Stimulated activated CD8-positive, alpha-beta memory T cell treated with anti-CD3 and anti-CD28 coated beads, Interleukin-12 subunit alpha, Interleukin-12 subunit beta, amount 100 ng/mL, for 4 hours (primary cell): ENCODE data around the gene ACTL7B.
"Not testable (repeated sequence)": the region's sequence is repeated elsewhere in the genome, so short reads cannot be mapped to it uniquely, and the experiment has no call there.

Source experiments
- DNase-seq: peaks from one replicate; pipeline ENCODE4 v3.0.0-alpha.2; 2020; ENCODE audit warnings: low read depth

Gene ACTL7B

DNA sequence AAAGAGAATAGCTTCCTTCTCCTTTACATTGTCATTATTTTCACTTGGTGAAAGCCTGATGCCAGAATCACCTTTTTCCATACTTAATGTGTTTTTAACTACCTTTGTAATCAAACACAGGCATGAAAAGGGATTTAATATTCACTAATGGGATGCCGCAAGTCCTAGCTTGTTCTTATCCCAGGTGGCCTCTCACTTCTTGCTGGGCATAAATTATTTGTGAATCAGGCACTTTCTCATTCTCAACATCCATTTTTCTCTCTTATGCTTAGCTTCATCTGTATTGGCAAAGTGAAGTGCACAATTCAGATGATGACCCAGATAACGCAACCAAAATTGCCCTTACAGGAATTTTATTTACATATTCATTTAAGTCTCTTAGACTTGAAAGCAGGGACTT, 10.9 kb downstream of the ACTL7B start:
- no peak for DNase-seq

DNA sequence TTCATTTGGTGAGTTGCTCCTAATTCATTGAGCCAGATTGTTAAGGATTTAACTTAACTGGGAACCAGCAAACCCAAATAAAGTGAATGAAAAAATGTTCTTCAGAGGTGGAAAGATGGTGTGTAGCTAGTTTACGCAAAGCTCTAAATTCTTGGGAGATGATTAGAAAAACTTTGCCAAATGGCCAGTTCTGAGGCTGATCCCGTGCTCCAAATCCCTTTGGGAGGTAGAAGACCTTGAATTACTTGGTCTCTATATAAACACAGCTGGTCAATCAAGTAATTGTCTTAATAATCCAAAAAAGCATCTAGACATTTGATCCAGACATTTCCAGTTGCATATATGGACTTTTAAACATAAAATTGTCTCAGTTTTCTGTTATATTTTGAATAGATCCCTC, 11.4 kb downstream of the ACTL7B start:
- no peak for DNase-seq

DNA sequence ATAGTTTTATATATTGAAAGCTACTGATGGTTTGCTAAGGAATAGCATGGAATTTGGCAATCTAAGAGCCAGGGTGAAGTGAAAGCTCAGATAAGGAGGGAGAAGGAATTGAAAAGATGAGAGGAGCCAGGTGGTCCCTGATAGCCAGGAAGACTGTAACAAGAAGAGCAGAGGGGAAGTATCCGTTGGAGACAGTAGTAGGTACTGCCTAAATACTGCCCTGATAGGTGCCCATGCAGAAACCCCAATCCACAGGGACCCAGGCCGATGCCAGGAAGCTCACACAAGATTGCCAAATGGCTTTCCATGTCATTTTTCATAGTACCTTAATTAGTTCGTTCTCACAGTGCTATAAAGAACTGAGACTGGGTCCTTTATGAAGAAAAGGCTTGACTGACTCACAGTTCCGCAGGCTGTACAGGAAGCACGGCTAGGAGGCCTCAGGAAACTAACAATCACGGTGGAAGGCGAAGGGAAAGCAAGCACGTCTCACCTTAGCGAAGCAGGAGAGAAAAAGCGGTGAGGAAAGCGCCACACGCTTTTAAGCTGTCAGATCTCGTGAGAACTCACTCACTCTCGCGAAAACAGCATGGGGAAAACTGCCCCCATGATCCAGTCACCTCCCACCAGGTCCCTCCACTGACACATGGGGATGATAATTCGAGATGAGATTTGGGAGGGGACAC, 13.0 kb downstream of the ACTL7B start:
- DNase-seq = no peak

DNA sequence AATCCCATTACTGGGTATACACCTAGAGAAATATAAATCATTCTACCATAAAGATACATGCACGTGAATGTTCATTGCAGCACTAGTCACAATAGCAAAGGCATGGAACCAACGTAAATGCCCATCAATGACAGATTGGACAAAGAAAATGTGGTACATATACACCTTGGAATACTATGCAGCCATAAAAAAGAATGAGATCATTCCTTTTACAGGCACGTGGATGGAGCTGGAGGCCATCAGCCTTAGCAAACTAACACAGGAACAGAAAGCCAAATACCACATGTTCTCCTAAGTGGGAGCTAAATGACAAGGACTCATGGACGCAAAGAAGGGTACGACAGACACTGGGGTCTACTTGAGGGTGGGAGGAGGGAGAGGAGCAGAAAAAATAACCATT, 16.2 kb downstream of the ACTL7B start:
- DNase-seq = not testable (repeated sequence)

DNA sequence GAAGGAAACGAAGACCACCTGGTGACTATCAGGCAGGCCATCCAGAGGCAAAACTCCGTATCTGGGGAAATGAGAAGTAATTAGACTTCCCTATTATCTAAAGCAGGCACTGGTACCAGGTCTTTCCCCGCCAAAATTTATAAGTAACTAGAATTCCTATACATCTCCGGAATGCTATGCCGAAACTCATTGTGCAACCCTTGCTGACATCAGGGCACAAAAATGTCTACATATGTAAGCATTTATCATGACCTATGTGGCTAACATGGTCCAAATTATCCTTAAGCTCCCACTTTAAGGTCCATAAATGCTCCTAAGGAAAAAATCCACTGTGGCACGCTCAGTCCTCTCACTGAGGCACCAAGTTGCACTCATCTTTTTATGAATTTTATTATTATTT, 17.8 kb downstream of the ACTL7B start:
- DNase-seq = no peak

DNA sequence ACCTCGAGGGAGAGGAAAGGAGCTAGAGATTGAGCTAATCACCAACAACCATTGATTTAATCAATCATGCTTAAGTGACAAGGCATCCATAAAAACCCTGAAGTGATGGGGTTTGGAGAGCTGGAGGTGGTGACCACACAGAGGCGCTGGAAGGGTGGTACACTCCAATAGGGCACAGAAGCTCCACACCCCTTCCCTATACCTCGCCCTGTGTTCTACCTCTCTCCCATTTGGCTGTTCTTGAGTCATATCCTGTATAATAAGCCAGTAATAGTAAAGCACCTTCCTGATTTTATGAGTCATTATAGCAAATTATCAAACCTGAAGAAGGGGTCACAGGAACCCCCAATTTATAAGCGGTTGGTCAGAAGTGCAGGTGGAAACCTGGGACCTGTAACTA, 18.3 kb downstream of the ACTL7B start:
- DNase-seq = no peak

DNA sequence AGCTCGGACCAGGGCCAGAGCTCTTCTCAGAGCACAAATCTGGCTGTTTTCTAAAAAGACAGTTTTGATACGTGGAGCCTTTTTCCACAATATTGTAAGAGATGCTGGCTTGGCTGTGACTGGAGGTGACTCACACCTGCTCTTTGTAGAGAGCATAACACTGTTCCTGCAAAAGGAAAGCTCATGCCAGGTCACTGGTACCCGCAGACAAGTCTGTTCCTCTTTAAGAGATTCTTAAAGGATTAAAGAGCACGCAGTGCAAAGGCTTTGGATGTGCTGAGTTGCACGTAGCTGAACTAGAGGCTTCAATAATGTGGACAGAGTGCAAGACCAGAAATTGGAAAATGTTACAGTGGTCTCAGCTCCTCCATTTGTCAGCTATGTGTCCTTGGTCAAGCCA, 19.0 kb downstream of the ACTL7B start:
- DNase-seq = no peak

DNA sequence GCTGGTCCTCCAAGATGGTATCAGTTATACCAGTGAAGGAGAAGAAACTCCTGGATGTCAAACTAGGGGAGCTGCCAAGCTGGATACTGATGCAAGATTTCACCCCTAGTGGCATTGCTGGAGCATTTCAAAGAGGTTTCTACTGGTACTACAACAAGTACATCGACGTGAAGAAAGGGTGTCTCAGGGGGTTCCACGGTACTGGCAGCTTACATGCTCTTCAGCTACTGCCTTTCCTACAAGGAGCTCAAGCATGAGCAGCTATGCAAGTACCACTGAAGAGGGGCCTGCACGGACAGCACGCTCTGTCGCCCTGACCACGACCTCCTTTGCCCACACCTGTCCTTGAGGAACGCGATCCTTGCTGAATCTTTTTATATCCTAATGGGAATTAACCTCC, 19.5 kb downstream of the ACTL7B start:
- no peak for DNase-seq

DNA sequence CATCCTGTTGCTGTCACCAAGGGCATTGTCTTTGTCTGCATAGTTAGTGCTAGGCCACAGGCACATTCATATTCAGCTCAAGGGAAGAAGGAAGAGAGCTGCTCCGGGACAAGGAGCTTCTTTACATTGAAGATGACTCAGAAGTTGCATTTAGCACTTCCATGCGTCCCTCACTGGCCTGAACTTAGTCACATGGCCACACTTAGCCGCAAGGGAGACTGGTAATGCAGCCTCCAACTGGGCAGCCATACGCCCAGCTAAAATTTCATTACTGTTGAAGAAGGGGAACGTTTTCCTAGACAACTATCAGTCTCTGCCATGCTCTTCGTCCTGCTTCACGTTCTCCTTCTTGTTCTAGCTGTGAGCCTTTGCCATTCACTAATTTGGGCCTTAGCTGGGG, 20.0 kb downstream of the ACTL7B start:
- no peak for DNase-seq

DNA sequence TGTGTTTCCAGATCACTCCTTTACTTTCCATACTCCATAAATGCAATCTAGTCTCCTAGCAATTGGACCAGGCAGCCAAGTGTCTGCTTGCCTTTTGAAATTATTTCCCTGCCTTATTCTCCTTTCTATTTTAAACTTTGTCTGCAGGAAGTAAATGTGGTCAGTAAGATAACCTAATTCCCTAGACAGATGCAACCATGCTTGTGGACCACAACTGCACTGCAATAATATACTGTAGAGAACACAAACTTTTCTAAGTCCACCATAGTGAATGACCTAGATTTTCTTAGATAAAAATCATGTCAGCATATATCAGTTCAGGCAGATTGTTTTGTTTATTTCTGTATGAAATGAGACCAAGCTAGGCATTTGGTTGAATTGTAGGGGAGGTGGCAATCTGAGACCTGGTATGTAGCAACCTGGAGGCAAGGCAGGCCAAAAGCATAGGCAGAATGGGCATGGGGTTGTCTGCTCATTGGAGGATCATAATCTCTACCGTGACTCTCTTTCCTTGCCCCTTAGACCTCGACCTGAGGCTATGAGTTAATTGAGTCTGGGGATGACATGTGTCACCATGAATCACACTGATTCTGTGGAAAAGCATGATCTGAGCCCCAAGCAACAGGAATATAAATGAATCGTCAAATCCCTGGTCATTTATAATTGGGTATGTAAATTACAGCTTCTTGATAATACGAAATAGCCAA, 20.7 kb downstream of the ACTL7B start:
- no peak for DNase-seq

DNA sequence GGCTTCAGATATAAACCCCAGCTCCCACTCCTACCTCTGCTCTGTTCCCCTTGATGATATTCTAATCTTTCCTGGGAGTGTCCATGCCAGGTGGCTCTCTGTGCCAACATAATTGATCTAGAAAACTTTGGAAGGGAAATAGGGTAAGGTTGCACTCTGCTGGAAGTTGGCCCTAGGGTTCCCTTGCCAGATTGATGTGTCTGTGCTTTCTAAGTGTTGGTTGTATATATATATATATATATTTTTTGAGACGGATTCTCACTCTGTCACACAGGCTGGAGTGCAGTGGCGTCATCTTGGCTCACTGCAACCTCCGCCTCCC, 23.6 kb downstream of the ACTL7B start:
- no peak for DNase-seq

DNA sequence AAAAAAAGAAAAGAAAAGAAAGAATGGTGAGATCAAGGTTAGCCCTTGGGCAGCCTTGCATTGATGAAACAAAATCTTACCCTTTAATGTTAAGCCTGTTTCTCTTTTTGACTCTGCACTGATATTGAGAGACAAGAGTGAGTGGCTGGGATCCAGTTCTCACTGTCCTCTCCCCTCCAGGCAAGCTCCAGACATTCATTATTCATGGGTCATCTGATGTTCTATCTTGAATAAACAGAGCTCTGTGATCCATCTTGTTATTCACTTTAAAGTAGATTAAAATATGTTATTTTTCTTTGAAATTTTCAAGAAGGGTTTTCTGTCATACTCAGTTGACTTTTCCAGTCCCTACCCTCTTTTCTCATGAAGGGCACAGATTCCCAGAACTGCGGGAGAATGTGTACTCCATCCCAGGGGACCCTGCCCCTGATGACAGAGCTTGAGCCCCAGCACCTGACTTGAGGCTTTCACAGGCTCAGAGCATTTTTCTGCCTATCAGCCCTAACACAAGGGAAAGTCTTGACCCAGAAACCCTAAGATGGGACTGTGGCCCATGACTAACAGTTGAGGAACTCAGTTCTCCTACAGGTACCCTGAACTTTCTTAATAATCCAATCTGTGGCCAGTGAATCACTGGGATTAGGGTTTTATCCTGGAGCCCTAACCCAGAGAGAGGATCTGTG, 24.1 kb downstream of the ACTL7B start:
- DNase-seq = no peak

DNA sequence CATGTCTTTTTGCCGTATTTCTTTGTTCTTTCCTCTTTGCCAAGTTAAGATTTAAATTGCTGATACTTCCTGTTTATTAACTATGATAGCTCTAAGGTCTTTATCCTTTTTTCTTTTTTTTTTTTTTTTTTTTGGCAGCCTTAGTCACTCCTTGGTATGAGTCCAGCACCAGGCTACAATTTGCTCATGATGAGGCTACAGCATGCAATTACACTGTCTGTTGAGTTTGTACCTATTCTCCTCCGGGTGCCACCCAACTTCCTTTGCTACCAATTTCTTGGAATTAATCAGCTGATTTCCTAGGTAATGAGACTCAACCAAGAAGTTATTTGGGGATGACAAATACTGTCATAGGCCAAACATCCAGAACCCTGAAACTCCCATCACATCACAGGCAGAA, 25.5 kb downstream of the ACTL7B start:
- DNase-seq = no peak

DNA sequence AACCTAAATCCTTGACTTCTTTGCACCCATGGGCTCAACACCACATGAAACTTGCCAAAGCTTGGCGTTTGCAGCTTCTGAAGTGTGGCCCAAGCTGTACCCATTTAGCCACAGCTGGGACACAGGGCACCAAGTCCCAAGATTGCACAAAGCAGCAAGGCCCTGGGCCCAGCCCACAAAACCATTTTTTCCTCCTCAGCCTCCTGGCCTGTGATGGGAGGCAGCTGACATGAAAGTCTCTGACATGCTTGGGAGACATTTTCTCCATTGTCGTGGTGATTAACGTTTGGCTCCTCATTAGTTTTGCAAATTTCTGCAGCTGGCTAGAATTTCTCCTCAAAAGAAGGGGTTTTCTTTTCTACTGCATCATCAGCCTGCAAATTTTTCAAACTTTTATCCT, 32.0 kb downstream of the ACTL7B start:
- no peak for DNase-seq

DNA sequence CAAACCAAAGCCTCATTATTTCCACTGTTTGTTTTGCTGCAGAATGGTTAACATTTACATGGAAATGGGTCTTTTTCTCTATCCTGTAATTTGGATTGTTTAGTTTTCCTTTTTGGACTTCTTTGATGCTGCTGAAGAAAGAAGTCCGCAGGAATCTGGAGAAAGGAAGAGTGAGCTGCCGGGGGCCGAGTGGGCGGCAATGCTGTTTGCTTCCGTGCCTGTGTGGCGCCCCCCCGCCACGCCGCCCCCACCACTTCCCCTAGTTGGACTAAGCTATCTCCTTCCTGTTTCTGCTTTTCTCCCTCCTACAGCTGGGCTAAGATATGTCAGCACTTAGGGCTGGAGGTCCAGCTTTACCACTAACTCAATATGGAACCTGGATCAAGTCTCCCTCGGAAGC, 39.7 kb downstream of the ACTL7B start:
- DNase-seq = no peak

DNA sequence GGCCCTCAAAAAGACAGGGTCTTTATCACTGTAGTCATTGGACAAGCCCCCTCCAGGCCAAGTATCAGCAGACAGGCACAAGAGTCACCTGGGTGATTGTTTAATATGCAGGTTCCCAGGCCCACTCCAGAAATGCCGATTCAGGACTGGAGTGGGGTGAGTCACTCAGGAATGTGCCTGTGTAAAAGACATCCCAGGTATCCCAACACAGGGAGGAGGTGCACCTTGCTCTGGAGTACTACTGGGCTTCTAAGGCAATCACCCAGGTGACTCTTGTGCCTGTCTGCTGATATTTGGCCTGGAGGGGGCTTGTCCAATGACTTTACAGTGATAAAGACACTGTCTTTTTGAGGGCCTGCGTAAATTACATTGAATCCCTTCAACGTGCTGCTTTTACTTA, 40.6 kb downstream of the ACTL7B start:
- DNase-seq = no peak

DNA sequence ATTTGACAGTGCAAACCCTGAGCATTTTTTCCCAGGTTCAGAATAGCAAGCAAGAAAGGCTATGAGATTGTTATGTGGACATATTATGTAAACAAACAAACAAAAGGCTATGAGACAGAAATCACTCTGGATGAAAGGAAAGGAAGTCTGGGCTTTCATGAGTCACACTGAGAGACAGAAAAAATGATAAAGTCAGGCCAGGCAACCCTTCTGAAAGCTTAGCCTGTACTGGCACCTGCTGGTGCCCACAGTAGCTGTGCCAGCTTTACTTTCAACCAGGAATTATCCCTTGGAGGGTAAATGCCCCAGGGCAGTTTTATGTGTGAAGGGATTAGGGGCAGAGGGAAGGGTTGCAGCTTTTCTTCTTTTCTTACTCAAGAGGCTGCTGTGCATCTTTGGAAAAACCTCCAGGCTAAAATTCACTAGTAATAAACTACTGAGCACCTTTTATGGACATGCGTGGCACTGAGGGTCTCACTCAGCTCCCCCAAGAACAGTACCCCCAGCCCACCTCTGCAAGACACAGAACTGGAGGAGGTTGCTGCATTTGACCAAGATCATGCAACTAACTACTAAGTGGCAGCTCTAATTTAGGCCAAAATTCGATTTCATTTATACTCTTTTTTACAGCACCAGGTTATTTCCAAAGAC, 41.7 kb downstream of the ACTL7B start:
- no peak for DNase-seq

DNA sequence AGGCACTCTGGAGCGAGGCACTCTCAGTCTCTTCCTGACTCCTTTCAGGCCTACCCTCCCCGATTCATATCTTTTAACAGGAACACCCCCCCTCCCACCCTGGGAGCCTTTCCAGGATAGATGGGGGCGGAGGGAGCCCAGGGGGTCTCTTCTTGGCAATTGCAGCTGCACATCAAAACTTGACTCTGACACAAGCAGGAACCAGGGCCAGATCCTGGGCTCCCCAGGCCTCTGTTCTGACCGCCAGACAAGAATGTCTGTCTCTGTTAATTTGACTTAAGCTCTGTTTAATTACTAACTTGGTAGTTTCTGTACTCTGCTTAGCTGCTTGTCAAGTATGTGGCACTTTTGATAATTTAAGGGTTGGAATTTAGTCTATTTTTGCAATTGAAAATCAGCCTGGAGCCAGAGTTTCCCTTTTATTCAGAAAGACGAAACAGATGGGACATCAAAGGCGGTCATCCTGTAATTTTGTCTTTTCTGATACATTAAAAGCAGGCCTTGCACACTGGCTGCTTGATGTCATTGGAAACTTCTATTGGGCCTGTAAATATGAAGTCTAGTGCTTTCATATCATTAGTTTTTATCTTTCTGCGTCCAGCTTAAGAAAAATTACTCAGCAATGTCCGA, 43.3 kb downstream of the ACTL7B start:
- DNase-seq = no peak

DNA sequence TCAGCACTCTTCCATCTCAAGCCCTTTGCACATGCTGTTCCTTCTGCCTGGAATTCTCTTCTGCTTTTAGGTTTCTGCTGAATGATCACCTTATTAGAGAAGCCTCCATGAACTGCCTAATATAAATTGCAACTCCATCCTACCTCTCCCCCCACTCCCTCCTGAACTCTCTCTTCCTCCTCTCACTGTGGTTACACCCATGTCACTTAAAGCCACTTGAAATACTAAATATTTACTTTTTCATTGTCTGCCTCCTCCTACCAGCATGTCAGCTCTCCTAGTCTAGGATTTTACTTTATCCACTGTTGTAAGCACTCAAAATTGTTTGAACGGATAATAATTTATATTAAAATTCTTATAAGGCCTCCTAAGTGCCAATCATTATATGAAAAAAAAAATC, 43.8 kb downstream of the ACTL7B start:
- no peak for DNase-seq

DNA sequence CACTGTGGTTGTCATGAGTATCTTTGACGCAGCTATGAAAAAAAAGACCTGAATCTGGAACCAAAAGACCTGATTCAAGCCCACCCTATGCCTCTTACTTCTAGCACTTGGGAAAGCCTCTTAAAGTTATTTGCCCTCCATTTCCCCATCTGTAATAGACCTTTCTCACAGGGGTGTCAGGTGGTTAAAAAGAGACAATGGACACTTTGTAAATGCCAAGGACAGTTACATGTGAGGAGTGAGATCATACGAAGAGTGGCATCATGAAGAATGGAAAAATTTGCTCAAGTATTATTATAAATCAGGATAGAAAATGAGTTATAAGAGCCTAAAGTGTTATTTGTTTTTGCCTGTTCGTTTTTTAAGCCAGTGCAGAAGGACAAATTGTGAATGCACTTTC, 46.5 kb downstream of the ACTL7B start:
- no peak for DNase-seq
